ENCODE data around the gene NKTR.

- TF ChIP-seq CTCF (IDR thresholded peaks at IDR 0.05), result no peak
- no peak for TF ChIP-seq POLR2AphosphoS5 (IDR thresholded peaks at IDR 0.05)
- no peak for TF ChIP-seq POLR2A (IDR thresholded peaks at IDR 0.05)
Measured at GRCh38 chr3:42665050-42665878, 64.8 kb downstream of the NKTR start.

All from suprapubic skin (tissue), 4 donors.